ENCODE data around the gene SLC38A8. TPM values are rescaled to one million over a fixed set of nuclear protein-coding genes. Genes with fewer than 3 reads are reported as not detected.

SLC38A8 gene
- total RNA-seq, 2 experiments from 2014 or later, result not detected

DNA sequence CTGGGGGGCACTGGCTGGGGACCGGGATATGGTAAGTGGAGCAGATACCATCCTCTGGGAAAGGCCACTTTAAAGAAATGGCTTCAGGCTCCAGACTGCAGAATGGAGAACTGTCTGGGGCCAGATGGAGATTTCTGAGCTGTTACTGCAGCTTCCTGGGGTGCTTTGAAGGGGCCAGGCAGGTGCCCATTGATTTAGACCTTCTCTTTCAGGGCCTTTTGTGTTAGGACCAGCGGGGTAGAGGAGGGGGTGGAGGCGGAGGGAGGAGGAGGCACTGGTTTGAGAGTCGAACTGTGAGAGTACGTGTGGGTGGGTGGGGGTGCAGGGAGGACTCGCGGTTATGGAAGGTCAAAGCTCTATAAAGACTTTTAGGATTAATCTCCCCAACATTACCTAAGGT lies 63.2 kb downstream of the SLC38A8 start:
- Mint-ChIP-seq H3K36me3 (ENCODE audit: low read depth) (no peaks in the 10 kb centered on the region), H3K4me3 (no peak overlapping the region), H3K27me3 (no peaks in the 10 kb centered on the region), H3K4me1 (ENCODE audit: low read depth) (no peaks in the 10 kb centered on the region), H3K9me3 (peaks cover 5% of the 10 kb centered on the region), H3K27ac (no peak overlapping the region)
- intact Hi-C loops (cut with micrococcal nuclease), result no loop called here
- no peak for TF ChIP-seq CTCF (IDR thresholded peaks at IDR 0.05)
- no peak for ATAC-seq
- DNase-seq, result no peak
- POLR2A ChIA-PET, result no interaction called here
- CTCF ChIA-PET, result interaction anchor here (1.8 to 1.9 kb wide), 2 partner anchors 22 to 84 kb away, joined by 4 to 6 read pairs; no protein-coding TSS in a partner anchor

GRCh38 chr16:83978401-83978904 lies 64.1 kb downstream of the SLC38A8 start:
- DNase-seq (no peak), ATAC-seq (no peak)
- H3K27ac Mint-ChIP-seq, result no peak overlapping the region
- peaks cover 5% of the 10 kb centered on the region for H3K9me3 Mint-ChIP-seq
- CTCF ChIA-PET, result interaction anchor here (1.4 to 1.9 kb wide), 3 partner anchors 8 to 85 kb away, joined by 4 to 6 read pairs (median 4); no protein-coding TSS in a partner anchor
- H3K27me3 Mint-ChIP-seq, result no peaks in the 10 kb centered on the region
- no peaks in the 10 kb centered on the region for H3K4me1 Mint-ChIP-seq (ENCODE audit: low read depth)
- intact Hi-C loops (cut with micrococcal nuclease), result no loop called here
- POLR2A ChIA-PET, result interaction anchor here (1.1 kb wide), 1 partner anchor 10 kb away, joined by 3 read pairs; no protein-coding TSS in a partner anchor
- H3K36me3 Mint-ChIP-seq (ENCODE audit: low read depth), result no peaks in the 10 kb centered on the region
- no peak for TF ChIP-seq CTCF (IDR thresholded peaks at IDR 0.05)
- no peak overlapping the region for H3K4me3 Mint-ChIP-seq

GRCh38 chr16:83977056-83977815 lies 65.4 kb downstream of the SLC38A8 start:
- ChIA-PET POLR2A (interaction anchor here (1.0 to 1.1 kb wide), 2 partner anchors 11 to 224 kb away, joined by 3 read pairs; no protein-coding TSS in a partner anchor), CTCF (interaction anchor here (1.4 kb wide), 1 partner anchor 10 kb away, joined by 4 read pairs; no protein-coding TSS in a partner anchor)
- H3K27me3 Mint-ChIP-seq, result no peaks in the 10 kb centered on the region
- H3K4me1 Mint-ChIP-seq (ENCODE audit: low read depth), result no peaks in the 10 kb centered on the region
- no peak overlapping the region for H3K27ac Mint-ChIP-seq
- H3K9me3 Mint-ChIP-seq, result peaks cover 5% of the 10 kb centered on the region
- no peak for ATAC-seq
- no peaks in the 10 kb centered on the region for H3K36me3 Mint-ChIP-seq (ENCODE audit: low read depth)
- H3K4me3 Mint-ChIP-seq, result no peak overlapping the region
- intact Hi-C loops (cut with micrococcal nuclease), result no loop called here
- DNase-seq, result no peak
- no peak for TF ChIP-seq CTCF (IDR thresholded peaks at IDR 0.05)

DNA sequence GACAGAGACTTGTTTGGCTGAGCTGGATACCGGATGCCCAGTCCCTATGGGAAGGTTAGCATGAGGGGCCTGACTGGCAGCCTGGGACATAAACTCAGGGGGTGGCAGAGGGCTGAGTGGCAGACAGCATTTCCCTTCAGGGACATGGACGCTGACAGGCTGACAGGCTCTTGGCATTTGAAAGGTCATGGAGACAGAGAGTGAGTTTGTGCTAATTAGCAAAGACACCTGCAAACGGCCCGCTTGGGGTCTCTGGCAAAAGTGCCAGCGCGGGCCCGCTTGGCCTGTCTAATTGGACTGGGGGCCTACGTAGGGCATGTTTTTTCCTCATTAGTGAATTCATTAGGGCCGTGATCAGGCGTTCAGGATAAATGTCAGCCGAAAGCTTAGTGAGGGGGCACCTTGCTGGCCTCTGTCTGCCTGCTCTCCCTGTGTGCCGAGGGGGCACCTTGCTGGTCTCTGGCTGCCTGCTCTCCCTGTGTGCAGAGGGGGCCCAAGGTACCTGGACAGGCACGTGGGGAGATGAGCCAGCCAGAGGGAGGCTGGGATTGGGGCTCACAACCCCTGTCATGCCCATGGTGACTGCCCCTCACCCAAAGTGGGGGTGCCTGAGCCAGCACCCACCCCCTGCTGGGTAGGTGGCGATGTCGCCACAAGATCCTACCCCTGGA lies 66.9 kb downstream of the SLC38A8 start:
- Mint-ChIP-seq H3K4me1 (ENCODE audit: low read depth) (no peaks in the 10 kb centered on the region), H3K36me3 (ENCODE audit: low read depth) (no peaks in the 10 kb centered on the region), H3K4me3 (no peak overlapping the region), H3K27ac (no peak overlapping the region), H3K9me3 (peaks cover 5% of the 10 kb centered on the region), H3K27me3 (no peaks in the 10 kb centered on the region)
- DNase-seq, result no peak
- intact Hi-C loops (cut with micrococcal nuclease), result no loop called here
- TF ChIP-seq CTCF (IDR thresholded peaks at IDR 0.05), result no peak
- ATAC-seq, result no peak
- ChIA-PET CTCF (no interaction called here), POLR2A (no interaction called here)

GRCh38 chr16:83974475-83974874 lies 68.1 kb downstream of the SLC38A8 start:
- H3K27ac Mint-ChIP-seq, result no peak overlapping the region
- ATAC-seq, result no peak
- H3K27me3 Mint-ChIP-seq, result peaks cover 6% of the 10 kb centered on the region
- no peak for TF ChIP-seq CTCF (IDR thresholded peaks at IDR 0.05)
- H3K36me3 Mint-ChIP-seq (ENCODE audit: low read depth), result no peaks in the 10 kb centered on the region
- H3K9me3 Mint-ChIP-seq, result peaks cover 5% of the 10 kb centered on the region
- intact Hi-C loops (cut with micrococcal nuclease), result no loop called here
- no peak for DNase-seq
- CTCF ChIA-PET, result no interaction called here
- H3K4me3 Mint-ChIP-seq, result no peak overlapping the region
- no peaks in the 10 kb centered on the region for H3K4me1 Mint-ChIP-seq (ENCODE audit: low read depth)
- POLR2A ChIA-PET, result no interaction called here

All from activated CD8-positive, alpha-beta T cell treated with anti-CD3 and anti-CD28 coated beads for 36 hours (primary cell).